GM18511 (cell line): ENCODE measurements around the gene ARMH4.

Experiments
- ATAC-seq: cut with Tn5 transposase; IDR thresholded peaks from one replicate; pipeline ENCODE4 v1.9.1; 2021; ENCODE audit warnings: mild to moderate bottlenecking, moderate library complexity; ENCODE audit not compliant: unreplicated experiment

The ARMH4 gene

GRCh38 chr14:57970594-57970993 is 181.4 kb downstream of the ARMH4 start:
- ATAC-seq, result no peak

GRCh38 chr14:57970175-57970574 is 181.8 kb downstream of the ARMH4 start:
- no peak for ATAC-seq

GRCh38 chr14:57963071-57963470 is 188.9 kb downstream of the ARMH4 start:
- ATAC-seq, result no peak

GRCh38 chr14:57962325-57963035 is 189.5 kb downstream of the ARMH4 start:
- ATAC-seq, result no peak

- ATAC-seq, result no peak
These were observed 190.3 kb downstream of the ARMH4 start for GRCh38 chr14:57961786-57962060.

GRCh38 chr14:57960946-57961785 is 190.8 kb downstream of the ARMH4 start:
- no peak for ATAC-seq

- ATAC-seq, result no peak
These were observed 194.6 kb downstream of the ARMH4 start for GRCh38 chr14:57957441-57957840.
